GM21619 (cell line): ENCODE results near the gene SCAMP2.
A peak's percentile ranks its signal among the peaks of the same experiment; 100 is the strongest.
"Not testable (repeated sequence)": the region's sequence is repeated elsewhere in the genome, so short reads cannot be mapped to it uniquely, and the experiment has no call there.

Experiments
- ATAC-seq: cut with Tn5 transposase; IDR thresholded peaks from one replicate; pipeline ENCODE4 v1.9.1; 2021; ENCODE audit not compliant: unreplicated experiment

SCAMP2 gene, protein sequence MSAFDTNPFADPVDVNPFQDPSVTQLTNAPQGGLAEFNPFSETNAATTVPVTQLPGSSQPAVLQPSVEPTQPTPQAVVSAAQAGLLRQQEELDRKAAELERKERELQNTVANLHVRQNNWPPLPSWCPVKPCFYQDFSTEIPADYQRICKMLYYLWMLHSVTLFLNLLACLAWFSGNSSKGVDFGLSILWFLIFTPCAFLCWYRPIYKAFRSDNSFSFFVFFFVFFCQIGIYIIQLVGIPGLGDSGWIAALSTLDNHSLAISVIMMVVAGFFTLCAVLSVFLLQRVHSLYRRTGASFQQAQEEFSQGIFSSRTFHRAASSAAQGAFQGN

DNA sequence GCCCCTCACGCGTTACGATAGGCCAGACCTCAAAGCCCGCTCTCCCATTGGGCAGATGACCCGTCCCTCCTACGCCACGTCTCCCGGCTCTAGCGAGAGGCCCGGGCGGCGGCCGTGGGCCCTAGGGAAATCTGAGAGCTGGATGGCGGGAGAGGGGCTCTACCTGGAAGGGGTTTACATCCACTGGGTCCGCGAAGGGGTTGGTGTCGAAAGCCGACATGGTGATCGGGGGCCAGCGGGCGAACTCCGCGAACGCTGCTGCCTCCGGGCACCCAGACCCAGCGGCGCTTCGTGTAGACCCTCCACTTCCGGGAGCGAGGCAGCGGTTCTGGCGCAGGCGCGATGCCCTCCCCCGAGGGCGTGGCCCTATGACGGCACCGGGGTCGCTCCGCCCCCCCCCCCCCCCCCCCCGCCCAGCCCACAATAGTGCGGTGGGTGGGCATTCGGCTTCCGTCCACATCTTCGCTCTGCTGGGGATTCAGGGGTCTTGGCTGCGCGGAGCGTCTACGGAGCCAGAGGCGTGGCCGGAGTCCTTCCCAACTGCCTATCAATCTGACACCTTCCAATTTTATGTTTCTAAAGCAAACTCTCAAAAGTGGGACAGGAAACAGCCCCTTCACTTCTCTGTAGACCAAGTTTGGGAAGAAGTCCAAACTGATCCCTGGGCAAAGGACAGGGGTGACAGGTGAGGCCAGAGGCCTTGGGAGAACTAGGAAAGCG, at the start of gene SCAMP2:
TSS of gene SCAMP2 (minus strand) at position 330 of the 720 bp plus-strand sequence. CDS start at position 220, 110 bp downstream.
- ATAC-seq: peak; percentile 70

DNA sequence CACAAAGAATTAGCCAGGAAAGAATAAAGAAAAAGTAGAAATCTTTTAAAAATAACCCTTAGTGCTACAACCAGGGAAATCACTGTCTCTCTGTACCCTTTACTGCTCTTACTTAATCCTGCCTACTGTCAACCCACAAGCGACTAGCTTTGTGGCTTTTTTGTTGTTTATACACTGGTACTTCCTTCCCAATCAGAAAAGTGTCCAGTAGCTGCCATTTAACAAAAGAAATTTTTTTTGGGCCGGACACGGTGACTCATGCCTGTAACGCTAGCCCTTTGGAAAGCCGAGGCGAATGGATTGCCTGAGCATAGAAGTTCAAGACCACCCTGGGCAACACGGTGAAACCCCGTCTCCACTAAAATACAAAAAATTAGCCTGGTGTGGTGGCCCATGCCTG, 47.3 kb upstream of the SCAMP2 start:
- ATAC-seq: no peak

DNA sequence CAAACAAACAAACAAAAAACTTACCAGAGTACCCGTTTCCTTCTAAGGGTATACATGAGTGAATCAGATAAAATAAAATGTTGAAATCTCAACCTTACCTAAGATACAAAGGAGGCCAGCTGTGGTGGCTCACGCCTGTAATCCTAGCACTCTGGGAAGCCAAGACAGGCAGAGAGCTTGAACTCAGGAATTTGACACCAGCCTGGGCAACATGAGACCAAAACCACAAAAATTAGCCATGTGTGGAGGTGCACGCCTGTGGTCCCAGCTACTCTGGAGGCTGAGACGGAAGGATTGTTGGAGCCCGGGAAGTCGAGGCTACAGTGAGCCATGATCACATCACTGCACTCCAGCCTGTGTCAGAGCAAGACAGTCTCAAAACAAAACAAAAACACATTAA, 44.5 kb upstream of the SCAMP2 start:
- ATAC-seq: no peak

DNA sequence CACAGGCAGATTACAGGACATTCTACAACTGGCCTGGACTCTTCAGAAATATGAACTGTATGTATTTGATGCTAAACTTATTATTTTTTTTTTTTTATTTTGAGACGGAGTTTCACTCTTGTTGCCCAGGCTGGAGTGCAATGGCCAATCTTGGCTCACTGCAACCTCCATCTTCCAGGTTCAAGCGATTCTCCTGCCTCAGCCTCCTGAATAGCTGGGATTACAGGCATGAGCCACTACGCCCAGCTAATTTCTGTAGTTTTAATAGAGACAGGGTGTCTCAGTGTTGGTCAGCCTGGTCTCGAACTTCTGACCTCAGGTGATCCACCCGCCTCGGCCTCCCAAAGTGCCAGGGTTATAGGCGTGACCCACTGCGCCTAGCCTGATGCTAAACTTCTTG, 40.6 kb upstream of the SCAMP2 start:
- ATAC-seq: not testable (repeated sequence)

DNA sequence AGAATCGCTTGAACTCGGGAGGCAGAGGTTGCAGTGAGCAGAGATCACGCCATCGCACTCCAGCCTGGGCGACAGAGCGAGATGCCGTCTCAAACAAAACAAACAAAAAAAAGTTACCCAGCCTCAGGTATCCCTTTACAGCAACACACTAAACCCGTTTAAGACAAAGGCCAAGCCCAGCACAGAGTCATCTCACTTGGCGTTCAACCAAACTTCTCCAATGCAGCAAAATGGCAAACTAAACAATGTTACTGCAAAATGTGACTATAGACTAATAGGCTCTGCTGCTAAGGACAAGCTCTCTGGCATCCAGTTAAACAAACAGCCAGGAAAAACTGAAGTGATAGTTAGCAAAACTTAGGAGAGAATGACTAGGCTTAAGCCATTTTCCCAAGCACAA, 39.9 kb upstream of the SCAMP2 start:
- ATAC-seq: no peak

DNA sequence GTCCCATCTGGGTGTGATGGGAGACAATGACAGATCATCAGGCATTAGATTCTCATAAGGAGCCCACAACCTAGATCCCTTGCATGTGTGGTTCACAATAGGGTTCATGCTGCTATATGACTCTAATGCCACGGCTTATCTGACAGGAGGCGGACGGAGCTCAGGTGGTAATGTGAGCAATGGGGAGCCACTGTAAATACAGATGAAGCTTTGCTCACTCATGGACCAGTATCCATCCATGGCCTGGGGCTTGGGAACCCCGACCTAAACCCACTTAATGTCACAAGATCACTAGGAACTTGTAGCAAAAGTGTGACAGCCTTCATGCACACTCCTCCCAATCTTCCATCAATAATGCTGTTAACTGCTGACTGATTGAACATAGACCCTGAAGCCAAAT, 35.5 kb upstream of the SCAMP2 start:
- no peak for ATAC-seq

DNA sequence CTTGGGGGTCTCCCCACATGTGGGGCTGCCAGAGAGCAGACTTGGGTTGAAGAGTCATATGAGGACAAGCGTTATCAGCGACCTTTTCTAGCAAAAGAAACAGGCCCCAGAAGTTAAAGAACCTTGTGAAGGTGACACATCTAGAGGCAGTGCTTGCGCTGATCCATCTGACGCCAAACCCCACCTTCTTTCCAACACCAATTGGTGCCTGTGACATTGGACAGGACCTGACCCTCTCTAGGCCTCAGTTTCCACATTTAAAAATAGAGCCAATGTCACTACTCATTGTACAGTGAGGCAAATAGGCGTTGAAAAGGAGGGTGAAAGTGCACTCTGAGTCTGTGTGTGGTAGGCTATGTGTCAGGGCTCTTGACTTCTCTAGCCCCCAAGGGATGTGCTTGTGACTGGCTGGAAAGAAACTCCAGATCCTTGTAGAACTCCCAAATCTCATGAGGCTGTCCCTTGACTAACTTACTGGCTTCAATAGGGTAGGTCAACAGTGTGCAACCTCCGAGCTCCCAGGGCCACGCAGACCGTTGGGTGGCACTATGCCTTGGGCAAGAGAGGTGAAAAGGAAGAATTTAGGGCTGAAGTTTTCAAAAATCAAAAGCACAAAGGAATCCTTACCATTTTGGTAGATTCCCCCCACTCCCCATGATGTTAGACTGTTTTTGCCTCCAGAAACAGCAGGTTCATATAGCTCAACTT, 34.2 kb upstream of the SCAMP2 start:
- no peak for ATAC-seq

DNA sequence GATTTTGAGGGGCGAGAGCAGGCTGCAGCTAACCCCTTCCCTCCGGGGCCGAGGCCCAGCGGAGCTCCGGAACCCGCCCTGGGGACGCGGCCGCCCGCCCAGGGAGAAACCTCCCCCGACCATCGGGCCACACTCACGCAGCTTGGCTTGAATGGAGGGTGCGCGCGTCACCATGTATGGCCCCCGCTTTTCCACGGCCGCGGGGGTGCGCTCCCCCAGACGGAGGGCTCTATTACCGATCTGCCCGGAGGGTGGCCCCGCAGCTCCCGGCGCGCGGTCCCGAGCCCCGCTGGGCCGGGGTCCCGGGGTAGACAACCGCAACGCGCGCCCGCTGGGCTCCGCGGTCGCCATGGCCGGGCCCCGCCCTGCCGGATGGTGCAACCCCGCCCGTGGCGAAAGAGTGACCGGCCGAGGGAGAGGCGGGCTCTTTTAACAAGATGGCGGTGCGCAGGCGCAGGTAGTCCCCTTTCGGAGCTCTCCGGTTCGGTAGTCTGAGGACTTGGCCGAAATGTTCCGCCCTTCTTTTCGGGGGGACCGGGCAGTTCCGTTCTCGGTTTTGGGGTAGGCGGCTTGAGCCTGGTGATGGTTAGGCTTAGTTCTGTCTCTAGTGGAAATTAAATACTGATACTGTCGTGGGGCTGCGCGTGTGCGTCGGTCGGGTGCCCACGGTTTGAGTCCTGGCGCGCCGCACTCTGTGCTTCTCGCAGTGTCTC, 33.4 kb upstream of the SCAMP2 start, which contains the start of gene FAM219B:
TSS of gene FAM219B (minus strand) at position 402 of the 713 bp plus-strand sequence. CDS start at position 351, 51 bp downstream.
- ATAC-seq: peak; percentile 83

DNA sequence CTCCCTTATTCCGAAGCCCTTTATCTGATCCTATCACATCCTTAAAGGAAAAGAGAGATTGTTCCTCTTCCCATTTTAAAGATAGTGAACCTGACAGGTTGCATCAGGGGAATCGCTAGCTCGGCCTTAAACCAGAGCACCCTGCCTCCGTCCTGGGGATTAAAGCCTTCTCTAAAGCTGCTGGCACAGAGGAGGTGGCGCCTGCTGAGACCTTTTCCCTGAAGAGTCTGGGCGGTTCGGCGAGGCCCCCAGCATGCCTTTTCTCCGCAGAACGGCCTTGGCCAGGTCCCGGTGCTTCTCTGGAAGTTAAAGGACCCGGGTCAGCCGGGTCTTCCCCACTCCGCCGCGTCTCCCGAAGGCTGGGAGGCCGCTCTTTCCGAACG, 32.9 kb upstream of the SCAMP2 start:
- peak; percentile 22 for ATAC-seq

DNA sequence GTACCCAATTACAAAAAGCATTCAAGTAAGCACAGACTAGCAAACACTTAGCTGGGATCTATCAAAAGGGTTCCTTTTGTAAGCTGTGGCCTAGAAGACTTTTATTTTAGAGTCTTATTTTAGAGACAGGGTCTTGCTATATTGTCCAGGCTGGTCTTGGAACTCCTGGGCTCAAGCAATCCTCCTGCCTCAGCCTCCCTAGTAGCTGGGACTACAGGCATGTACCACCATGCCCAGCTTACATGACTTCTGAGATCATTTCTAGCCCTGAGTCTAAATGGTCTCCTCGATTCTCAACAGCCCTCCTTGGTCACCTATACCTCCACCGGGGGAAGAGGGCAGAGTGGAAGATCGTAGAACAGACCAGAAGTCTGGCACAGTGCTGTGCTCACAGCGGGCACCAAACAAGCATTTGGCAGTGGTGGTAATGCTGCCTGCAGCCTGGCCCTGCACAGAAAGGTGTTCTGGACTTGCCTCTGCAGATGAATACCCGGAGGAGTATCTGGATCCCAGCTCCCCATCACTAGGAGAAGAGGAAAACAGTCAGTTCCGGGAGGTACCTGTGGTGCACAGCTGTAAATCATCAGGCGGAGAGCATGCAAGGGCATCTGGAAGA, 31.1 kb upstream of the SCAMP2 start:
- ATAC-seq: no peak

DNA sequence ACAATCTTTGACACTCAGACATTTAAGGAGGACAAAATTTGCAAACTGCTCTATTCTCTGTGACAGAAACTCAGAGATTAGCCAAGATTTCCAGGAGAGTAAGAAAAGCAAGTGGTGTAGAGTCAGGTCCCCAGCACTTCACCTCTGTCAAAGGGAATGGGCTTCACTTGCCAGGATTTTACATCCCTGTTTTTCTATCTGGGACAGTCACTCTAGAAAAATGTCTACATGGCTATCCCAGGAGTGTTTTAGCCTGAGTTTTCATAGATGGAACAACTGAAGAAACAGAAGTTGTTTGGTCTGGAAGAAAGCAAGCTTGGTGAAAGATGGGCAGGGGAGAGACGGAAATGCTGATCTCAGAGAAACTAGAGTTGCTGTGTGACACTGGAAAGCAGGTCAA, 30.5 kb upstream of the SCAMP2 start:
- no peak for ATAC-seq

DNA sequence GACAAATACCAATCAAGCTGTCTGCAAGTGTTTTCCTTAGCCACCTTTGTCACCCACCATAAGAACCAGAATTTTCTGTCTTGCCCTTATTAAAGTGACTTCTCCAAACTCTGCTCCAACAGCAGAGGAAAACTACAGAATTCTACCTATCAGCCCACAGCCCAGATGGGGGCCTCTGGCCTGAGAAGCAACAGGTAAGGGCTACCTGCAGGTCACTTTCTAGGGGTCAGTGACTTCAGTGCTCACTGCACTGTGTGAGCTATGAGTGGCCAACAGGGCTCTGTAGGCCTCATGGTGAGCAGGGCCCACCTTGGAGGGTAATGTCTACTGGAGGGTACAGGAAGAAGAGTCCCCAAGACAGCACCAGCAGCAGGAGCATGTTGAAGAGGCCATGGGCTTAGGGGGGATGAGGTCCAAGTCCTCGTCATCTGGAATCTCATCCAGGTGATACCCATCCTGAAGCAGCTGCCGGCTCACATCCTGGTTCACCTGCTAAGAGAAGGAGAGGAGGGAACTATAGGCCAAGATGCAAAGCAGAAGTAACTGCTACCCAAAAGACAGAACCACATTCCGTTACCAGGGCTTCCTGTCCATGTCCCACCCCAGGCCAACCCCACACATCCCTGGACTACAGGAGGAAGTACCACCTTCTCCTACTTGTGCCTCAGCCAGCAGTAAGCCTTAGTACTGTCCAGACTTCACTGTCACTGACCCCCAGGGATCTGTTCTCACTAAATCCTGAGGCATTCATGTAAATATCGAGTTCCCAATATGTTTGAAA, 29.3 kb upstream of the SCAMP2 start:
- ATAC-seq: no peak

DNA sequence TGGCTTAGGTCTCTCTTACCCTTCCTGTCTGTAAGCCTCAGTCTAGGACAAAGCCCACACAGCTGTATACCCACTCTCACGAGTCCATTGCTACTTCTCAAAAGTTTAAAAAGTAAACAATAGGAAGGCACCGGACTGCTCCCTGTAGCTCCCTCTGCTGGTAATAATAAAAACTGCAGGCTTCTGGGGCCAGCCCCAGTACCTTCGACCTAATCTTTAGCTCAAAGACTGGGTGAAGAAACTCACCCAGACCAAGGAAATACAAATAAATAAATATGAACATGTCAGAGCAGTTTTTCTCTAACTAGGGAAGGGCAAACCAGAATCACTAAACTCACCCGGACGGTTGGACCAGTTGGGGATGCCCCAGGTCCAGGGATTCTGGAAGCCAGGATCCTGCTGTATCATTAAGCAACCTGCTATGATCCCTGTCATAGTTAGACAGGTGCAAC, 28.5 kb upstream of the SCAMP2 start:
- no peak for ATAC-seq

DNA sequence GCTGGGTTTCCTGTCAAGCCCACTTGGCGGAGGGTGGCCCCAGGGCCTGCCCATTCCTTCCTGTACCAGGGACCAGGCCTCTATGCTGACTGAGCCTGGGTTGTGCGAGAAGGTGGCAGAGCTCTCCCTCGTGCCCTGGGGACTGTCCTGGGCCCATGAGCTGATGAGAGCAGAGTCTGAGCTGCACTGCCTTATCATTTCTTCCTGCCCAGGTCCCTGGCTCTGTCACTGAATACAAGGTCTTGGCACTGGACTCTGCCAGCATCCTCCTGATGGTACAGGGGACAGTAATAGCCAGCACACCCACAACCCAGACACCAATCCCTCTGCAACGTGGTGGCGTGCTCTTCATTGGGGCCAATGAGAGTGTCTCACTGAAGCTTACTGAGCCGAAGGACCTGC, 24.1 kb upstream of the SCAMP2 start:
- no peak for ATAC-seq

DNA sequence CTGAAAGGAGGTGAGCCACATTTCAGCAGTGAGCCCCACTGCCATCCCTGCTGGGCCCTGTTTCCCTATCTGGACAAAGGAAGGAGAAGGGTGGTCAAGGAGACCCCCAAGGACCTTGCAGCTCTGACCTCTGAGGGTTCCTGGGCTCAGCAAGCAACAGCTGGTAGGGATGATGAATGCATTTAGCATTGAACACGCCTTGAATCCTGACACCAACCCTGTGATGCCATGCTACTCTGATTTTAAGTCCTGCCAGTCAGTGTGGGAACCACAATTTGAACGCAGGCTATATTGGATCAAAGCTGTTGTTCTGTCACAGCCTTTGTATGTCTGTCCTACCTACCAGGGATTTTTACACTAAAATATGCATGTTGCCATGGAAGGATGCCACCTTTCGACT, 23.2 kb upstream of the SCAMP2 start:
- no peak for ATAC-seq

DNA sequence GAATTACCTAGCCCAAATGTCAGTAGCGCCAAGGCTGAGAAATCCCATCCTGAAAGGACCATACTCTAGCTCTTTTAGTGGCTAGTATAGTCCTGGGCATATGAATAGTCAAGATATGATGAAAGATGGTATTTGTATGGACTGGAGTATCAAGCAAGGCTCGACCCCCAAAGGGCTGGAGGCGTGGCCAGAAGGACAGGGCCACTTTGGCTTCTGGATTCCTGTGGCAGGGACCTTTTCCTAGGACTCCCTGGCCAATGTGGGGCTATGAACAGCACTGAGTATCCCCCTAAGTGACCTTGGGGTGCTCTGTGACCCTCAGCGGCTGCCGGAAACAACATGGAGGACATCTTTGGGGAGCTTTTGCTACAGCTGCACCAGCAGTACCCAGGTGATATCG, 22.7 kb upstream of the SCAMP2 start:
- ATAC-seq: no peak

DNA sequence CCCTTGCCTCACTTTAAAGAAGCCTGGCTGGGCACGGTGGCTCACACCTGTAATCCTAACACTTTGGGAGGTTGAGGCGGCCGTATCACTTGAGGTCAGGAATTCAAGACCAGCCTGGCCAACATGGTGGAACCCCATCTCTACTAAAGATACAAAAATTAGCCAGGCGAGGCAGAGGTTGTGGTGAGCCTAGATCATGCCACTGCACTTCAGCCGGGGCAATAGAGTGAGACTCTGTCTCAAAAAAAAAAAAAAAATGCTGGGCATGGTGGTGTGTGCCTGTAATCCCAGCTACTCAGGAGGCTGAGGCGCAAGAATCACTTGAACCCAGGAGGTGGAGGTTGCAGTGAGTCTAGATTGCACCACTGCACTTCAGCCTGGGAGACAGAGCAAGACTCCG, 21.2 kb upstream of the SCAMP2 start:
- ATAC-seq: not testable (repeated sequence)

DNA sequence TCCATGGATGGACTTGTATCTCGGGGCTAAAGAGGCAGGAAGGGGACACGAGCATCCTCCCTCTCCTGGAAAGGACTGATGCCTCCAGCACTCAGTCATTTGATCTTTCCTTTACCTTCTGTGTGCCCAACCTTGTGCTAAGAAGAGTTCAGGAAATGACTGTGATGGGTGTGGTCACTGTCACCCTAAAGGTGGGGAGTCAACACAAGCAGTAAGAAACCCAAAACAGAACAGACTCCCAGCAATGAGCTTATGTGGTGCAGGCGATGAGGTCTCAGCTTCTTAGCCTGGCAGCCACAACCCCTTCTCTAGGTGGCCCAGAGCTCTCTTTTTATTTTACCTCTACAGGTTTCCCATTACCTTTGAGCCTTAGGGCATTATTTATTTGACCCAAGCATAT, 20.5 kb upstream of the SCAMP2 start:
- ATAC-seq: no peak

DNA sequence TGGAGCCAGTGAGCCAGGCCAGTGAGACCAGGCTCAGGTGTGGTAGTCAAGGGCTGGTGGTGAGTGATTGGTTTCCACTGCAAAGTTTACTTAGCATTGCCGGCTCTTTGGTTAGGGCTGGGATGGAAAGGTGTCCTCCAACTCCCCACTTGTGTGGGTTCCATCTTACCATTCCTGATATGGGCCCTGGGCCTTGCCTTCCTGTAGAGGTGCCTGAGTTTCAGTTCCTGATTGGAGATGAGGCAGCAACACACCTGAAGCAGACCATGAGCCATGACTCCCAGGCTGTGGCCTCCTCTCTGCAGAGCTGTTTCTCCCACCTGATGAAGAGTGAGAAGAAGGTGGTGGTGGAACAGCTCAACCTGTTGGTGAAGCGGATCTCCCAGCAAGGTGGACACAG, 19.8 kb upstream of the SCAMP2 start:
- ATAC-seq: no peak

DNA sequence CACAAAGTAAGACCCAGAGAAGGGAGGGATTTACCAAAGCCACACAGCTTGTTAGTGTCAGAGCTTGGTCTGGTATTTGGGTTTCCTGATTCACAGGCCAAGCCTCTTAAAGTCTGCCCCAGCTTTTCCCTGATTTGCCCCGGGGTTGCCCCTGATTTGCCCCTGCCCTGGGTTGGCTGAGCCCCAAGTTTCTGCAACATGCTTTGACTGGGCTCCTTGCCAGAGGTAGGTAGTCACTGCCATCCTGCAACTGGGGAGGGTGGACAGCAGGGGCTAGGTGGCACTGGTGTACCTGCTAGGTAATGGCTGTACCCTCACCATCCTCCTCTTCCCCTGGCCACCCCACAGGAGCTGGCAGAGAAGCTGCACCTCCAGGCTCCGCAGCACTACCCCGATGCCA, 19.1 kb upstream of the SCAMP2 start:
- ATAC-seq: no peak
